Measurements from ENCODE around the gene HAS3. TPM values are rescaled to one million over a fixed set of nuclear protein-coding genes. Genes with fewer than 3 reads are reported as not detected.

HAS3 gene
- polyA plus RNA-seq, 1 donor (not counting 4 experiments of a cell fraction or from before 2014, with no cell fraction given) = 132 TPM

GRCh38 chr16:69127966-69128510, 22.6 kb downstream of the HAS3 start:
- H3K36me3 ChIP-seq (ENCODE audit: control insufficient read depth in 2 of 2, extremely low read depth in 1 of 2, insufficient read depth in 2 of 2, low read length in 2 of 2) = peaks cover 4 to 9% of the 10 kb centered on the region in 2 experiments
- no peak overlapping the region for H3K9ac ChIP-seq (ENCODE audit: control insufficient read depth, extremely low read depth, insufficient read depth, low read length)
- no peak overlapping the region for H3K27ac ChIP-seq (ENCODE audit: control insufficient read depth, insufficient read depth, low read length)
- H3K4me3 ChIP-seq (ENCODE audit: control insufficient read depth in 2 of 3, extremely low read depth in 1 of 3, insufficient read depth in 2 of 3, low read depth in 1 of 3, low read length in 3 of 3) = no peak overlapping the region
- peaks cover 3% of the 10 kb centered on the region for H3K9me1 ChIP-seq (ENCODE audit: control insufficient read depth, extremely low read depth, insufficient read depth, low read length)
- no peak overlapping the region for H2AFZ ChIP-seq (ENCODE audit: control insufficient read depth, low read length)
- DNase-seq (ENCODE audit: low read depth, low spot score) (no peak), FAIRE-seq (no peak)
- H3K4me1 ChIP-seq (ENCODE audit: control insufficient read depth, extremely low read depth, insufficient read depth, low read length) = peaks cover 10% of the 10 kb centered on the region
- TF ChIP-seq CTCF (optimal IDR thresholded peaks at IDR 0.05 in 1 of 3, IDR thresholded peaks at IDR 0.05 in 1 of 3, conservative IDR thresholded peaks at IDR 0.05 in 1 of 3; ENCODE audit: extremely low read depth in 1 of 3, insufficient read depth in 2 of 3, low read length in 3 of 3) (no peak), EZH2 (IDR thresholded peaks at IDR 0.05; ENCODE audit: low read length) (no peak)
- H3K4me2 ChIP-seq (ENCODE audit: control insufficient read depth, extremely low read depth, insufficient read depth, low read depth, low read length) = no peak overlapping the region
- peaks cover 69% of the 10 kb centered on the region for H3K79me2 ChIP-seq (ENCODE audit: control insufficient read depth, insufficient read depth, low read length)
- no peaks in the 10 kb centered on the region for H3K27me3 ChIP-seq (ENCODE audit: control insufficient read depth, extremely low read depth, insufficient read depth, low read length)
- no peaks in the 10 kb centered on the region for H3K9me3 ChIP-seq (ENCODE audit: control insufficient read depth, low read depth, low read length)
- peaks cover 6% of the 10 kb centered on the region for H4K20me1 ChIP-seq (ENCODE audit: control insufficient read depth, extremely low read depth, insufficient read depth, low read length)
- dilution Hi-C loops (cut with MboI; ENCODE audit: extremely low pct_ligation_motif_present, low sequenced_read_pairs) = no loop called here

GRCh38 chr16:69130461-69130860, 25.0 kb downstream of the HAS3 start:
- Histone ChIP-seq H3K79me2 (ENCODE audit: control insufficient read depth, insufficient read depth, low read length) (peaks cover 86% of the 10 kb centered on the region), H3K9me1 (ENCODE audit: control insufficient read depth, extremely low read depth, insufficient read depth, low read length) (peaks cover 3% of the 10 kb centered on the region), H4K20me1 (ENCODE audit: control insufficient read depth, extremely low read depth, insufficient read depth, low read length) (peaks cover 2% of the 10 kb centered on the region), H3K4me3 (ENCODE audit: control insufficient read depth in 2 of 3, extremely low read depth in 1 of 3, insufficient read depth in 2 of 3, low read depth in 1 of 3, low read length in 3 of 3) (peak overlapping the region in 1 of 3 experiments; percentile 11), H2AFZ (ENCODE audit: control insufficient read depth, low read length) (no peak overlapping the region), H3K9me3 (ENCODE audit: control insufficient read depth, low read depth, low read length) (no peaks in the 10 kb centered on the region), H3K27ac (ENCODE audit: control insufficient read depth, insufficient read depth, low read length) (peak overlapping the region; percentile 65), H3K4me1 (ENCODE audit: control insufficient read depth, extremely low read depth, insufficient read depth, low read length) (peaks cover 21% of the 10 kb centered on the region), H3K36me3 (ENCODE audit: control insufficient read depth in 2 of 2, extremely low read depth in 1 of 2, insufficient read depth in 2 of 2, low read length in 2 of 2) (peaks cover 4 to 18% of the 10 kb centered on the region in 2 experiments), H3K4me2 (ENCODE audit: control insufficient read depth, extremely low read depth, insufficient read depth, low read depth, low read length) (peak overlapping the region; percentile 92), H3K27me3 (ENCODE audit: control insufficient read depth, extremely low read depth, insufficient read depth, low read length) (no peaks in the 10 kb centered on the region), H3K9ac (ENCODE audit: control insufficient read depth, extremely low read depth, insufficient read depth, low read length) (peak overlapping the region; percentile 96)
- DNase-seq (ENCODE audit: low read depth, low spot score) (no peak), FAIRE-seq (no peak)
- TF ChIP-seq CTCF (optimal IDR thresholded peaks at IDR 0.05 in 1 of 3, IDR thresholded peaks at IDR 0.05 in 1 of 3, conservative IDR thresholded peaks at IDR 0.05 in 1 of 3; ENCODE audit: extremely low read depth in 1 of 3, insufficient read depth in 2 of 3, low read length in 3 of 3) = no peak
- TF ChIP-seq EZH2 (IDR thresholded peaks at IDR 0.05; ENCODE audit: low read length) = no peak
- dilution Hi-C loops (cut with MboI; ENCODE audit: extremely low pct_ligation_motif_present, low sequenced_read_pairs) = no loop called here
